ENCODE data around the gene KMT5C.

Gene KMT5C

GRCh38 chr19:55373306-55373992 is 33.8 kb downstream of the KMT5C start:
- no peak for TF ChIP-seq CTCF (conservative IDR thresholded peaks at IDR 0.05)
- H3K27ac ChIP-seq, result no peak overlapping the region

- no peak overlapping the region for H3K27ac ChIP-seq
- TF ChIP-seq CTCF (conservative IDR thresholded peaks at IDR 0.05), result no peak
Observed at GRCh38 chr19:55373993-55374757, 34.5 kb downstream of the KMT5C start.

GRCh38 chr19:55376241-55376933 is 36.7 kb downstream of the KMT5C start, which contains the start of gene TMEM190:
TMEM190 (plus strand) TSS chr19:55376826; CDS start chr19:55376854, 28 bp downstream.
- H3K27ac ChIP-seq, result no peak within 1 kb of the TSS
- TF ChIP-seq CTCF (conservative IDR thresholded peaks at IDR 0.05), result no peak

- H3K27ac ChIP-seq, result no peak overlapping the region
- TF ChIP-seq CTCF (conservative IDR thresholded peaks at IDR 0.05), result no peak
Observed at GRCh38 chr19:55377356-55378131, 37.9 kb downstream of the KMT5C start.

GRCh38 chr19:55379174-55379573 is 39.5 kb downstream of the KMT5C start:
- no peak overlapping the region for H3K27ac ChIP-seq
- TF ChIP-seq CTCF (conservative IDR thresholded peaks at IDR 0.05), result no peak

- no peak for TF ChIP-seq CTCF (conservative IDR thresholded peaks at IDR 0.05)
- H3K27ac ChIP-seq, result no peak overlapping the region
Observed at GRCh38 chr19:55382013-55382412, 42.3 kb downstream of the KMT5C start.

All from VCaP (cell line).